GM21360 (cell line): ENCODE results near the gene EMX1.

Experiments used
- ATAC-seq: cut with Tn5 transposase; IDR thresholded peaks from one replicate; pipeline ENCODE4 v1.9.1; 2021; ENCODE audit warnings: mild to moderate bottlenecking, moderate library complexity; ENCODE audit not compliant: unreplicated experiment

Gene EMX1

GRCh38 chr2:72942293-72942692, 25.0 kb downstream of the EMX1 start:
- no peak for ATAC-seq

GRCh38 chr2:72942881-72943418, 25.6 kb downstream of the EMX1 start:
- no peak for ATAC-seq

- ATAC-seq = no peak
Measured at GRCh38 chr2:72943540-72944395, 26.4 kb downstream of the EMX1 start.

- ATAC-seq = no peak
Measured at GRCh38 chr2:72944804-72945449, 27.6 kb downstream of the EMX1 start.

- ATAC-seq = no peak
Measured at GRCh38 chr2:72945450-72946019, 28.2 kb downstream of the EMX1 start.

- ATAC-seq = no peak
Measured at GRCh38 chr2:72946466-72946865, 29.1 kb downstream of the EMX1 start.

- no peak for ATAC-seq
Measured at GRCh38 chr2:72947952-72948830, 30.9 kb downstream of the EMX1 start.

- no peak for ATAC-seq
Measured at GRCh38 chr2:72949045-72949444, 31.7 kb downstream of the EMX1 start.

- ATAC-seq = no peak
Measured at GRCh38 chr2:72949642-72950041, 32.3 kb downstream of the EMX1 start.

- no peak for ATAC-seq
Measured at GRCh38 chr2:72950558-72951255, 33.4 kb downstream of the EMX1 start.

- ATAC-seq = no peak
Measured at GRCh38 chr2:72951303-72952095, 34.2 kb downstream of the EMX1 start.

- ATAC-seq = no peak
Measured at GRCh38 chr2:72952110-72952823, 34.9 kb downstream of the EMX1 start.

GRCh38 chr2:72952961-72953360, 35.6 kb downstream of the EMX1 start:
- no peak for ATAC-seq

- ATAC-seq = no peak
Measured at GRCh38 chr2:72953528-72953927, 36.2 kb downstream of the EMX1 start.

GRCh38 chr2:72953976-72954375, 36.7 kb downstream of the EMX1 start:
- ATAC-seq = no peak

GRCh38 chr2:72954376-72955227, 37.3 kb downstream of the EMX1 start:
- no peak for ATAC-seq

- ATAC-seq = no peak
Measured at GRCh38 chr2:72955228-72956049, 38.1 kb downstream of the EMX1 start.
